GM12892 (cell line): Measurements from ENCODE around the gene RIPOR2.

ENCODE experiments used
- POLR2A ChIP-seq: IDR thresholded peaks from 2 replicates; pipeline ENCODE4 v1.6.1; 2011; ENCODE audit warnings: low read depth, low read length, control low read depth
- POLR2AphosphoS5 ChIP-seq: IDR thresholded peaks from 2 replicates; pipeline ENCODE4 v1.6.1; 2011; ENCODE audit warnings: low read depth, low read length, control low read depth

GRCh38 chr6:24982231-24982630 lies 46.5 kb upstream of the RIPOR2 start:
- no peak for TF ChIP-seq POLR2A
- TF ChIP-seq POLR2AphosphoS5, result no peak
